GM21381 (cell line): ENCODE results near the gene ZBTB20.

Experiments used
- ATAC-seq: cut with Tn5 transposase; IDR thresholded peaks from one replicate; pipeline ENCODE4 v1.9.1; 2021; ENCODE audit warnings: mild to moderate bottlenecking, moderate library complexity; ENCODE audit not compliant: unreplicated experiment

The ZBTB20 gene

DNA sequence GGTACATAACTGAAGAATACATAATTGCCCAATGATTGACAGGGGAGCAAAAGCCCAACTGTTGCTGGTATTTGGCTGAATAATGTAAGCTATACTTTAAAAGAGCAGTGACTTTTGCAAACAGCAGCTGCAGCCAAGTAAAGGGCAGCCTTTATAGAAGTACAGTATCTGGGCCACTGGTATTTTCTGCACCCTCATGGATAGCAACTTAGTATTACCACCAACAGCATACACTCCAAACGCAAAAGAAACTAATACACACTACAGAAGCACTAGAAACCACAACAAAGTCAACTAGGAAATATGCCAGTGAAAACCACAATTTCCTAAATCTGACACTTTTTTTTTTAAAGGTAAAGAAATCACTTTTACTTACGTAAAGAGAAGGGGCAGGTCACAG, 647.1 kb downstream of the ZBTB20 start:
- no peak for ATAC-seq

DNA sequence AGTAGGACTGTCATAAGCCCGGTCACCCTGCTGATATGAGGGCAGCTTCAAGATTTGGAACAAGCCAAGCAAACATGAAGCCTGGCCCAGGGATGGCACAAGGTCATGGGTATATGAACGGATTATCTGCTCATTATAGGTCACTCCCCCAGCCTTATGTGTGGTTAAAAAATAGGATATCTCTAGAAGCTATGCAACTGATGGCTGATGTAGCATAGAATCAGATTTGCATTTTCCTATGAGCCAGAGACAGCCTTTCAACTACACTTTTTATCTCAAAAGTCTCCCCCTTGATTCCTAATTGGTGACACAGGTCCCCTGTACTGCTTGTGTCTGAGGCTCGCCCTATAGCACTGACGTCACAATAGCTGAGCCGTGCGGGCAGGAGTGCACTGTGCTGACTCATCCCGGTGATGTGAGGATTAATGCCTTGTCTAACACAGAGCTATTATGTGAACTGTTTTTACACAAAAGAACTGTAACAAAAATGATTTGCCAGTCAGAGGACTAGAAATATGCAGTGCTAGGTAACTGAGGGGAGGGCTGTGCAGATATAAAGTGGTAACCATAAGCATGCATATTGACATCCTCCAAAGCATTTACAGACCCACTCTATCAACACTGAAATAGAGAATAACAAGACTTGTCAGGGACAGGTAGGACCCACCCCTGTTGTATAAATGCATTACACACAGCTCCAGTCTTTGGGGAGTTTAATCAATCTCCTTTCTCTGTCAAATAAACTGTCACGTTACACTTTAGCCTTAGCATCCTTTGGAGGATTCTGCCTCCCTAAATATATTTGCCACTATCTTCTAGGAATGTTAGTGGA, 648.3 kb downstream of the ZBTB20 start:
- no peak for ATAC-seq

DNA sequence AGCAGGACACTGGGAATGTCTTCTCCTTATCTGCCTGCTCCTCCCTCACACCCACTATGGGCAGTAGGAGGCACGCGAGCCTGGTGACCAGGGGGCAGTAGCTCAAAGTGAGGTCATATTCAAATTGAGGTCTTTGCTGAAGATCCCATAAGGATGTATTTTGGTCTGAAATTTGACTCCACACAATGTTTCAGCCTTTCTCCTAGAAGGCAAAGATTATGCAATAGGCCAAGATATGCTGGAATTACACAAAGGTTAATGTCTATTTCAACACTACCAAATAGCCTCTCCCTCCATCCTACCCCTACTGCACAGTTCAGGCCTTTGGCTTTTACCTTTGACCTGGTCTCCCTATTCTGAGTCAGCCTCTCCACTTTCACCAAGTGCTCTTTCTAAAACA, 650.2 kb downstream of the ZBTB20 start:
- no peak for ATAC-seq

DNA sequence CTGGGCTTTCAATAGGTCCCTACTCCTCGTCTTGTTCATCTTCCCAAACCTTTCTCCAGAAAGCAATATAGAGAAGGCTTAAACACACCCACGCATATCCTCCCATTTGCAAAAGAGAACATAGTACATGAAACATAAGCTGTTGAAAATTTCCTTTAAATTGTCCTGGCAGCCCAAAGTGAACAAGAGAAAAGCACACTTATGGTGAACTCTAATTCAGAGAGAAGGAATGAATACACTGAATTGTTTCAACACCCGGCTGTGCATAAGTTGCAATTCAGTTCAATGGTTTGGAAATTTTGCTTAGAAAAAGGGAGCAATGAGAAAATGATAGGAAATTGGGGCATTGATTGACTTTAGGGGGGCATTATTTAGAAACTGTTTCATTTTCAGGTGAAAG, 650.6 kb downstream of the ZBTB20 start:
- ATAC-seq: no peak

DNA sequence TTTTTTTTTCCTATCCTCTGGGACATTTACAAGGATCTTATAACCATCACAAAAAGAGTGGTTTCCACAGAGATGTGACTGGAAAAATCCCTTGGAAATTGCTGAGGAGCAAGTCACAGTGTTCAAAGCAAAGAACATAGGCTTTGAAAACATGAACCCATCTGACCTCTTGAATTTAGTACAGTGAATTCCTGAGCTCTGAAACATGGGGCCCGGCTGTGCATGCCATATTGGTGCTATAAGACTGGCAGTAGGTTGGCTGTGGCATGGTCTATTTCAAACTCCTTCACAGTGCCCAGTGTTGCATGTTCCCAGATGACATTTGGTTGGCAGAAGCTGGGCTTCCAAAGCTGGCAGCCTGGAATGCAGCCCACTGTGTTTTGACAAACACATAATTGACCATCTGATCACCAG, 651.1 kb downstream of the ZBTB20 start:
- no peak for ATAC-seq

DNA sequence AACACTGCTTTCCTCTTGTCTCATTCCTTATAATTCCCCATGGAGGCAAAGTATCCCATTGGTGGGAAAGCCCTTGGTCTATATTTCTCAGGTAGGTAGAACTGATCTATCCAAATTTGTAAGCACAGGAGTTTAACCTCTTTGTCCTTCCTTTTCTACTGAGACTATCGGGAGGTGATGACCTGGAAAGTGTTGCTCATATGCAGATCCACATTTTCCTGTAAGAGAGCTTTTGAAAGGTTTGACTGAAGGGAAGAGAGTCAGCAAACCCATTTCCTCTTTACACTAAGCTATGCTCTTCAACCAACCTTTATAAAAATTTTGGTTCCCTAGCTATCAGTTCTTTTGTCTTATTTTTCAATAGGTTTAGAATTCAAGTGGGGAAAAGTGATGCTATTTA, 652.6 kb downstream of the ZBTB20 start:
- ATAC-seq: no peak

DNA sequence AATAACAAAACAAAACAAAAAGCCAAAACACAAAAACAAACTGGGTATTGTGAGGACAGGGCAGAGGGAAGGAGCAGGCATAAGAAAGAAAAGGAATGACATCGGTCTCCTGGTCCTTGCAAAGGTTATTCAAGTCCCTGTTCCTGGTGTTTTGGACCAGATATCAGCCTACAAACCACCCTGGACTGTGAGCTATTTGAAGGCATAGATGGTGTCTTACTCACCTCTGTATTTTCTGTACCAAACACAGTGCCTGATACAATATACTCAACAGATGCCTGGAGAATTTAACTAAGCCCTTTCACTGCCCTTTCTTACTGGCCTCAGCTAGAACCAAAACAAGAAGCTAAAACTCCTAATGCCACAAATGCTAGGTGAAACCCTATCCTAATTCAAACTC, 656.3 kb downstream of the ZBTB20 start:
- ATAC-seq: no peak

DNA sequence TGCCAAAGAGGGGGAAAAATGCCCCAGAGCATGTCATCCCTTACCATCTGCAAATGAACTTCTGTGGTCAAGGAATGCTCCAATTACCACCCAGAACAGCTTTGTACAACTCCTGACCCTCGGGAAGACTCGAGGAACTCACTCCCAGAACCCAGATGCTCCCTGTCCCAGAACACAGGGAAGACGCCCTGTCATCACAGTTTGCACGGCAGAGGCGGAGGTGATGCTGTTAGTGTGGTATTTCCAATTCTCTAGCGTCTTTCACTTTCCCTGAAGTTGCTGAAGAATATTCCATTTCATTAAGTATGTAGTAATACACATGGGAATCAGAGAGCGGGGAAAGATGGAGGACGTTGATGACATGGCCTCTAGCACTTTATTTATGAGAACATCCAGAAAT, 659.6 kb downstream of the ZBTB20 start:
- ATAC-seq: no peak

DNA sequence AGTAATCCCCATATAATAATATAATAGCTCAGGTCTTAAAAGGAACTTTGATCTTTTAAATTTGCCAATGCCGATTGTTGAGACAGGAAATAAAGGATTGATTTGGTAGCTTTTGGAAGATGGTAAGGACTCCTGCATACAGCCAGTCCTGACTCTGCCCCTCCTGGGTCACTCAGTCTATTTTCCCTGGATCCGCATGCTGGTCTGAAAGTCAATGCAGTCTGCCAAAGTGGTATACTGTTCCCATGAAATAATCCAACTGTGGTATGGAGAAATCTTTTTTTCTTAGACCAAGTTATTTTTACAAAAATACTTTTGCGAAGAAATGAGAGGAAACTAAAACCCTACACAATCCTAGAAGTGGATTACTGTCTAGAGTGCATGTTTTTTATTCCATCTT, 662.2 kb downstream of the ZBTB20 start:
- no peak for ATAC-seq

DNA sequence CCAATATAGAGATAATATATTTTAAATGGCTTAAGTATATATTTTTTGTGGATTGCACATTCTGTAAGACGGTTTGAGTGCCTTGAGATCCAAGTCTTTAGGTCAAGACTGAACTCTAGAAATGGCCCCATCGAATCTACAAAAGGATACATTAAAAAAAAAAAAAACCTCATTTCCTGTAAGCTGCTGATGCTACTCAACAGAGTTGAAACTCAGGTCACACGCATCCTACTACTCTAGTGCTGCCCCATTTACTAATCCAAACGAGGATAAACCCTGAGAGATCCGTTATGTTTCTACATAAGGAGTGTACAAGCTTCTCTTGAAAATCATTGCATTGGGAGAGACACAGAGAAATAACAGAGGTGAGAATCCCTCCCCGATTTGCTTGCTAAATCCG, 666.0 kb downstream of the ZBTB20 start:
- ATAC-seq: no peak

DNA sequence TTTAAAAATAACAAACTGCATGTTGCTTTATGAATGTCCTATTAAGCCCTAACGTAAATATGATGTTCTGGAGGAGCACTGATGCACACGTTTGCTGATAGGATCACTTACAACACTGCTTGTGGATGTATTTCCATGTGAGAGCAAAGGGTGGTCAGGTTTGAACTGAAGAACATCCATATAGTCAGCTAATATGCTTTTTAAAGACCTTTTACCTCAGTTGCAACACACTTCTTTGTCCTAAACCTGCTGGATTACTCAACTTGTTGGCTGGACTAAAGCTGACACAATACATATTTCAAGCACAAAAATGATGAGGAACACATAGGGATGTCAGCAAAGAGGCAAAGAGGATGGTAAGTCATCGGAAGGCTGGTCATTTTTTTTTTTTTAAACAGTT, 666.6 kb downstream of the ZBTB20 start:
- ATAC-seq: no peak

DNA sequence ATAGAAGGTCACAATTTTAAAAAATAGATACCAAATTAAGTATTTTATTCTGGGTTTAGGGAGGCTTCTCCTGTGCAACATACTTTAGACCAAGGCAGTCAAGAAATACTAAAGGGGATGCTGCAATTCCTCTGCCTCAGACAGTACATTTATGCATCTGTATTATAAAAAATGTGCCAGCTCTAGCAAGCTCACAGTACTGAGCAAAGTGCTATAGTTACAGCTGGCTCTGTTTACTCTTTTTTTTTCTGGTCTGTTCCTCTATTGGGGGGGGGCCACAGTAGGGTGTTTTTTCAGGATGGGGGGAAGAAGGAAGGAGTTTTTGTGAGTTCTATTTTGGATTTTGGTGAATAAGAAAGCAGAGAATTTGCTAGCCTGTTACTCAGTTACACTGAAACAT, 668.3 kb downstream of the ZBTB20 start:
- no peak for ATAC-seq

DNA sequence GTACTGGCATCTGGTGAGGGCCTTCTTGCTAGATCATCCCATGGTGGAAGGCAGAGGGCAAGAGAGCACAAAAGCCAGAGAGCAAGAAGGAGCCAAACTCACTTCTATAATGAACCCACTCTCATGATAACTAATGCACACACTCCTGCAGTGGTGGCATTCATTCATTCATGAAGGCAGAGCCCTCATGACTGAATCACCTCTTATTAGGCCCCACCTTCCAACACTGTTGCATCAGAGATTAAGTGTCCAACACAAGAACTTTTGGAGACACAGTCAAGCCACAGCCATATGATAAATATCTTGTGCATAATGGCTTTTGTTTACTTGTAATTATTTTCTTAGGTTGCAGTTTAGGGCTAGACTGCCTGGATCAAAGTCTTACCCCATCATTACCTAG, 670.6 kb downstream of the ZBTB20 start:
- ATAC-seq: no peak

DNA sequence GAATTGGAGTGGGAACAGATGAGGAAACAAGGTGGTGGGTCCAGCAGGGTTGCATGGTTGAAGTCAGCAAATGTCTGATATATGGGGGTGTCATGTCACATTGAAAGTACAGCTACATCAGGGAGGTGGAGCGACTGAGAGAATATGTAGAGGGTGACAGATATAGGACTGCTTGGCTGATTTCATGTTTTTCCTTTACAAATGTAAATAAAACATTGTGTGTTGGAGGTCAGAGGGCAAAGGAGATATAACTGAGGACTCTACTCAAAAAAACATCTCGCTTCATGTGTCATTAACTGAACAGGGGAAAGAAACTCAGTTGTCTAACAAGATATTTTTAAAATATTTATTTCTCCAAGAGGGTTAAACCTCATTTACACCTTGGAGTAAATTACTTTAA, 675.6 kb downstream of the ZBTB20 start:
- ATAC-seq: no peak

DNA sequence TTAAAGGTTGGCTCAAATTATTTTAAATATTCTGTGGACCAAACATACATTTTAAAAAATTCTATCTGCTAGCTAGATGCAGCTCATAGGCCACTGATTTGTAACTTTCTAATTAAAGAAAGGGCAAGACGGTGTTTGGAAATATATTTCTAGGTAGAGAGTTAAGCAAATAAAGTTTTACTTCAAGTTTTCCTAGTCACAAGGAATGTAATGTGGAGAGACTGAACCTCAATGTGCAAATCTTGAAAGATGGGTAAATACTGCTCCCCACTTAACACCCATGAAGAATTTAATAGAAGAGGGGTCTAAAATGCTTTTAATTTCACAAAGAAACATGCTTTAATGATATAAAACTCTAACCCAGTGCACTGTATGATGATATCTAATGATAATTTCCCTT, 678.0 kb downstream of the ZBTB20 start:
- ATAC-seq: no peak

DNA sequence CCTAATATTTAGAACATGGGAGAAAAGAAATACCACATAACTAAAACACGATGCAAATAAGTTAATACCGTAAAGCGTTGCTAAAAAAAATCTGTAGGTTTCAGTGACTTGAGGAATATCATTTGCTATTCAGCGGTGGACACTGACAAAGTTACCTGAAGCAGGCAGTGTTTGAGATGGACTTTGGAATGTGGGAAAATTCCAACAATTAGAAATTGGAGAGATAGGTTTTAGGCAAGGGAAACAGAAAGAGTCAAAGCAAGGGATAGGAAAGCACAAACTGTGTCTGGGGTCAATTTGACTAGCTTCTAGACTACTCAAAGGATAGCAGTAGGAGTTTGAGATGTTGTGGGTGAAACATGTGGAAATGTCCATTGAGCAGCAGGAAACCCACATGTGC, 680.3 kb downstream of the ZBTB20 start:
- ATAC-seq: no peak

DNA sequence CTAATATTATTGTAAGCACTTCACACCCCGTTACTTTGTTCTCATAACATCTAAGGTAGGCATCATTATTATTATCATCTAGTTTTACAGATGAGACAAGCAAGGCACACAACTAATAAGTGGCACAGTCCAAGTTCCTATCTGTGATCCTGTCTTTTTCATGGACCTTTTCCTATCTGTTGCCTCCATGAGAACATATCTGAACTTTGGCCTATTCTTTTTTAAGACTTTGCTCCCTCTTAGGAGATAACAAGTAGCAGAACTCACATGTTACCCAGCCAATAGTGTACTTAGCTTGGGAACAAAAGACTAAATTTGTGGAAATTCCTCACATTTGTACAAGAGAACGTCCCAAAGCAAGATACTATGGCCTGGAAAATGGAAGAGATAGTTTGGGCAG, 680.8 kb downstream of the ZBTB20 start:
- ATAC-seq: no peak

DNA sequence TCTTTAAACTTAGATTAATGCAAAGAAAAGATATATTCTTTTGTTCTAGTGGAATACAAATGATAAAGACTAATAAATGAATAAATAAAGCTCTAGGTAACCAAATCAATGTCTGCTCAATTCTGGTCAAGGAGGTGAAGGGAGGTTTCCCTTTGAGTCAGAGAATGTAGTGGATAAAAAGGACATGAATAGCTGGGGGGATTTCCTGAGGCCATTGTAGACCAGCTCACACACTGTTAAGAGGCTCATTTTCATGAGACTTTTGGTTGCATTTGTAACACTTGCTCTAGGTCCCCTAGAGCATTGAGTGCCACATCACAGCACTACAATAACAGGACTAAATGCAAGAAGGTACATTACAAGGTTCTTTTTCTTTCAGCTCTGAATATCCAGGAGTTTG, 682.5 kb downstream of the ZBTB20 start:
- peak; percentile 76 for ATAC-seq

DNA sequence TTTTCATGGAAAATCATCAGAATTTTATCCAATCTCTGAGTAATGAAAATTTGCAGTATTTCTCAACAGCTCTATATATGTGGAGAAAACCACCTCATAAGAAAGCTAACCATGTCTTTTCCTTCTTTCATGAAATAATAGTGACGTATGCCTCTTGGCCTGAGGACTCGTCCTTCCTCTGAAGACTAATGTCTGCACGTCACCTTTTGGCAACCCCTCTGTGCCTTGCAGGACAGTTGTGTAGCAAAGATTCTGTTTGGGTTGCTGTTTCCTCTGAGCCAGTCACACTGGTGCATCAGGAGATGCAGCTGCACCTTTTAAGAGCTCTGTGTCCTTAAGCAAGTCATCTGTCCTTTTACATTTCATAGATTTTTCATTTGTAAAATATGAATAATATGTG, 684.3 kb downstream of the ZBTB20 start:
- no peak for ATAC-seq

DNA sequence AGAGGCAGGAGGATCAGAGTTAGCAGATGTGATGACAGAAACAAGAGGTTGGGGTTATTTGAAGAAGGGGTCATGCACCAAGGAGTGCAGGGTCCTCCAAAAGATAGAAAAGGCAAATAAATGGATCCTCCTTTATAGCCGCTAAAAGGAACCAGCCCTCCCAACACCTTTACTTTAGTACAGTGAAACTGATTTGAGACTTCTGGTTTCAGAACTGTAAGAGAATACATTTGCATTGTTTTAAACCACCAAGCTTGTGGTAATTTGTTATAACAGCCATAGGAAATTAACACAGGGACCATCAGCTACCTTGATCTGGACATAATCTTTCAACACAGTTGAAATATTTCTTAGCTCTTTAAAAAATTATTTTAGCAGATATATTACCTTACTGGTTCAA, 686.6 kb downstream of the ZBTB20 start:
- ATAC-seq: peak; percentile 59

DNA sequence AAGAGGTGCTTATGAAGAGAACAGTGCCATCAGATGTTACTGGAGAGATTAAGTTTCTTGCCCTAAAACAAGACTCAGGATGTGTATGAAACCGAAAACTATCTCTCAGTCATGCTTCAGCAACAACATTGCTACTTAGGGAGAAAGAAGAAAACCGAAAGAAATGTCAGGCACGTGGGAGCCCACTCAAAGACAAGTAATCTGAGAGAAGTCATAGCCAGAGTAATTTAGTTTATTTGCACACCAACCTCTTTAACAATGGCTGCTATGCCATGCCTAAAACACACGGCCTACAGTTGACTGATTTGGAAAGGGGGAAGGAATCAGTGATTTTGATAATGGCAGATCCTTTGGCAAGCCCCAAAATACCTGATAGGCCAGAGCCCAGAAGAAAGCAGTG, 690.3 kb downstream of the ZBTB20 start:
- peak; percentile 80 for ATAC-seq

DNA sequence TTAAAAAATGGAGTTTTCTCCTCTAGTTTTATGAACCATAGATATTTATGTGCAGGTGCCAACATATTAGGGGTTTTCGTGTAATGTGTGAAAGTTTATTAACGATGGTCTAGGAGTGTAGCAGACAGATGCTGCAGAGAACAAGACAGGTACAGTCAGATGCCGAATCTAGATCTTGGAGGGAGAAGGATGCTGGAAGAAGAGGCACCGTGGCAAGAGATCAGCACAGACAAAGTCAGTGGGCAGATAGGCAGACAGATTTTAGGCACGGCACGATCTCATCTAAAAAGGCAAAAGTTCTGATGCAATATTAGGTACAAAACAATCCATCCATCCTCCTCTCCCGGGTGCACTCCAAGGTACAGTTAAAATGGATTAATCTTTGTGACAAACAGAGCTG, 691.7 kb downstream of the ZBTB20 start:
- no peak for ATAC-seq

DNA sequence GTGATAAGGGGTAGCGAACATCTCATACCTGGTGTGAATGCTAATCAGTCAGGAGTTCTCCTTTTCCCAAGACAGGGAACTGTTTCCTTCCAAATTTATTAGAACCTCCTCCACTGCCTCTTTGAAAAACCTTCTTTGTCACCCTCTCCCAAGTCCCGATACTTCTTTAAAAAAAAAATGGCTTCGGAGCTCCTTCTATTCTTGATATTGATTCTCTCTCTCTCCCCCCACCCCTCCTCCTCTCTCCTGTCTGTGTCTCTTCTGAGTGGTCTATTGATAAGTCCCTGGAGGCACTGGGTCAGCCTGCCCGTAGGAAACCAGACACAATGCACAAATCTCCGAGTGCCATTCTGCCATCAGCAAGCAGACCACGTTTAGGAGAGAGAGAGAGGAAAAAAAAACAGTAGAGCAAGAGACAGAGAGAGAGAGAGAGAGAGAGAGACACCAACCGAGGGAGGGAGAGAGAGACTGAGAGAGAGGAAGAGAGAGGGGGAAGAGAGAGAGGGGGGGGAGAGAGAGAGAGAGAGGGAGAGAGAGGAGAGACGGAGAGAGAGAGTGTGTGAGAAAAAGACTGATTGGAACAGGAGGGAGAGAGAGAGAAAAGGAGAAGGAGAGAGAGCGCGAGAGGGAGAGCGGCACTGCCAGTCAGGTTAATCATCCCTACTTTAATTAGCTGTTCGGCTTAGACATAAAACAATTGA, 692.4 kb downstream of the ZBTB20 start:
- ATAC-seq: no peak
